NCI-H1092 treated with DMSO at 0.1 percent for 48 hours (cell line): Measurements from ENCODE around the gene ATP5F1D.

Source experiments
- DNase-seq: peaks from one replicate; lab custom pipeline; 2025; lab: John Stamatoyannopoulos, UW

ATP5F1D gene

DNA sequence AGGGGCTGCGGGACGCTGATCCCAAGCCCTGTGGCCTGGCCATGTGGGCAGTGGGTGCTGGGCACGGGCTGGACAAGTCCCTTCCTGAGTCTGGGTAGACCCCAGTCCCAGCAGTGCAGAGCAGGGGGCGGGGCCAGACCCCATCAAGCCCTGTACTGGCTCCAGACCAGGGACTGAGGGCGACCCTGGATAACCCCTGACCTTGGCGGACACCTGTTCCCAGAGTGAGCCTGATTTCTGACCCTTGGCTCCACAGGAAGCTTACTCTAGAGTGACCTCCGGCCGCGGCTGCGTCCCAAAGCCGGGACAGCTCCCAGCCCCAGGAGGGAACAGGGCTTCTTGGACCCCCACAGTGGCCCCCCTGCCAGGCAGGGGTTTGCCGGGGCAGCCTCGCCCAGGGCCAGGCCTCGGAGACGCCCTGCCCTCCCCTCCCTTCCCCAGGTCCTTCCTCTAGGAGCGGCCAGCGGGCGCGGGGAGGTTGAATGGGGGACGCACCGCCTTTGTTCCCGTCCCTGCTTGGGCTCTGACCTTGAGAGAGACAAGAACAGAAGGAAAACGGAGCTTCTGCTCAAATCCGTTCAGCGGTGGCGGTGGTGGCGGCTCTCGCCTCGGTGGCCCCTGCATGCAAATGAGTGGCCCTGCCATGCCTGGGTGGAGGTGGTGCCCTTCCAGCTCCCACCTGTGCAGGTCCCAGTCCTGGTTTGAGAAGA is 41.8 kb downstream of the ATP5F1D start:
- DNase-seq: no peak

- DNase-seq: no peak
Measured at GRCh38 chr19:1283917-1284292, 42.4 kb downstream of the ATP5F1D start.

DNA sequence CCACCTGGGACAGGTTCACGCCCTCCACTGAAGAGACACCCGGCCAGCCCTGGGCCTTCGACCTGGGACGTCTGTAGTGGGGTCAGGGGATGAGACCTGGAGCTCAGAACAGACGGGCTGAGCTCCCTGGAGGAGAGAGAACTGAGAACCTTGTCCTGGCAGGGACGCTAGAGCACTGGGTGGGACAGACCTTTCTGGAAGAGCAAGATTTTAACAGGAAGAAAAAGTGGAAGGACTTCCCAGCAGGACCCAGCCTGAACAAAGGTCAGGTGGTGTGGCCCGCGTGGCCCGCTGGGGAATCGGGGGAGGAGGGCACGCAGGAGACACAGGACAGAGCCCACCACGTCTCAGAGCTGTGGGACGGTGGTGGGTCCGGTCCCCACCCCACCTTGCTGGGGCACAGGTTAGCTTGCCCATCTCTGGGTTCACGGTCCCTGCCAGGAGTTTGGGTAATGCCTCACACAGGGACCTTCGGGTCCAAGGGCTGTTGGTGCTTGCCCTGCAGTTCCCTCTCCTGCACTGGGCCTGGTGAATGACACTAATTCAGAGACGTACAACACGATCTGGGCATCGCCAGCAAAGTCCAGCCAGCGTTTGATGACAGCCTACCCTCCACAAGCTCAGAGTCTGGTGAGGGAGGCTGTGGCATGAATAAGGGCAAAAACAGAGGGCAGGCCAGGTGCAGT is 42.9 kb downstream of the ATP5F1D start:
- no peak for DNase-seq

DNA sequence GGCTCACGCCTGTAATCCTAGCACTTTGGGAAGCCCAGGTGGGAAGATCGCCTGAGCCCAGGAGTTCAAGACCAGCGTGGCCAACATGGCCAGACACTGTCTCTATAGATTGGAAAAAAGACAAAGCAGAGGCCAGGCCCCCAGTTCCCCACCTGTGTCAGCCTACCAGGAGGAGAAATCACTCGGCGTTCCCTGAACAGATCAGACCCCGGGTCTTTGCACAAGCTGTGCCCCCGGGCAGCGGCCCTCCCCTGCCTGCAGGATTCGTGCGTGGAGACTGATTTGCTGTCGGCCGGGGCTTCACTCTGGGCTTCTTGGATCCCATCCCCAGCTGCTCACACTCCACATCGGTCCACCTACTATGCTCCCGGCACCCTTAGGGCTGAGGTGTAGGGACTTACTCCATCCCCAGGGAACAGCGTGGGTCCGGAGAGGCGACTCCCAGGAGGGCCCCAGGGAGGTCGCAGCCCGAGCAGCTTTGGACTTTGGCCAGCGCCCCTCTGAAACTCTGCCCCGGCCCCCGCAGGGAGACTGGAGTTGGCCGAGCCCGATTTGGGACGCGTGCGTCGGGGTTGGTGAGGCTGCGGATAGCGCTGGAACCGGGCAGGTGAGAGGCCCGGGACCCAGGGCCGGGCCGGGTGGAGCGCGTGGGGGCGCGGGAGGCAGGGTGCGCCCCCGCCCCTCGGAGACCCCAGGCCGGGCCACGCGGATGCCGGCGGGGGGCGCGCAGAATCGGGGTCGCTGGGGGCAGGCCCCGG is 43.6 kb downstream of the ATP5F1D start:
- DNase-seq: no peak

DNA sequence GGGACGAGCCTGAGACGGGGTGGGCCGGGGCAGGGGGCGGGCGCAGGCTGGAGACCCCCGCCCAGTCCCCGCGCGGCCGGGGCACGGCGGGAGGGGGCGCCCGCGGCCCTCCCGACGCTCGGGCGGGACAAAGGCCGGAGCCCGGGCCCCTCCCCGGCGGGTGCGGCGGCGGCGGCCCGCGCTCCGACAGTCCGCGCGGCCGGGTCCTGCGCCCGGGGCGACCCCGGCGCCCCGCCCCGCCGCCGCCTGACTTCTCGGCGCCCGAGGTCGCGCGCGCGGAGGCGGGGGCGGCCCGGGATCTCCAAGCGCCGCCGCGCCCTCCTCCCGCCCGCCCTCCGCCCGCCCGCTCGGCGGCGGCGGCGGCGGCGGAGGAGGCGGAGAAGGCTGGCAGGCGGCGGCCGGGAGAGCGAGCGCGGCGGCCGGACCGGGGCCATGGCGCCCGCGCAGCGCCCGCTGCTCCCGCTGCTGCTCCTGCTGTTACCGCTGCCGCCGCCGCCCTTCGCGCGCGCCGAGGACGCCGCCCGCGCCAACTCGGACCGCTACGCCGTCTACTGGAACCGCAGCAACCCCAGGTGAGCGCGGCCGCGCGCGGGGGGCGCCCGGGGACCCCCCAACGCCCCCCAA is 44.3 kb downstream of the ATP5F1D start, which contains the start of gene EFNA2:
EFNA2 (plus strand) TSS at position 137 of the 624 bp plus-strand sequence; CDS start at position 433, 296 bp downstream.
- DNase-seq: no peak

GRCh38 chr19:1286487-1287353 is 45.2 kb downstream of the ATP5F1D start:
- no peak for DNase-seq

DNA sequence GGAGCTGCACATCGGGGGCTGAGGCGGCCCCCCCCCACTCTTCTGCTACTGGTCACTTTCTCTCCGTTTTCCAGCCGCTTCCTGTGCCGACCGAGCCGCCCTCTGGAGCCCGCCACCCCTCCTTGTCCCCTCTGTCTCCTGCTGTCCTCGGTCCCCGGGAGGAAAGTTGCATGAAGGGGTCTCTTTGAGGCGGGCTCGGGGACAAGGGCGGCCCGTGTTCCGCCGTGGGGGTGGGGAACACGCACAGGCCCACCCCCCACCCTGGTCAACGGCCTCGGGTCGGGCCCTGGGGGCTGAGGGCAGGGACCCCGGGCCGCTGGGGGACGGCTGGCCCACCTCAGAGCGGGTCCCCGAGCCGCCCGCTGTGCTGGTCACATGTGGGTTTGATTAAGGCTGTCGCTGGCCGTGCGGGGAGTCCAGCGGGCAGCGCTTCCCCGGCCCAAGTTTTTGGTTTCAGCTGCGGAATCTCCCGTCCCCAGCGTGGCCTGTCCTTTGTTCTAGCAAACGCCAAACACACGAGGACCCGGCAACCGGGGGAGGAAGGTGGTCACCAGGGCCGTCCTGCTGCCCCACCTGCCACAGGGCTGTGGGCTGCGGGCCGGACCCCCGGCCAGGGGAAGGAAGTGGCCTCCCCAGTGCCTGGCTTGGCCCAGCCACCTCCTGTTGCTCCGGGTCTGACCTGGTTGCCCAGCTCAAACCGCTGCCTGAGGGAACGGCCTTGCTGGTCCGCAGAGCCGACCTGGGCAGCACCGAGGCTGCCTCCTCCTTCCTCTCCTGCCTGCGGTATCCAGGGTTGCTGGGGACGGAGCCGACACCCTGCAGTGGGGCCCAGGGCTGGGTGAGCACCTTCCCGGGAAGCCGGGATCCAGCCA is 46.0 kb downstream of the ATP5F1D start:
- DNase-seq: no peak

GRCh38 chr19:1288226-1288612 is 46.7 kb downstream of the ATP5F1D start:
- DNase-seq: no peak

DNA sequence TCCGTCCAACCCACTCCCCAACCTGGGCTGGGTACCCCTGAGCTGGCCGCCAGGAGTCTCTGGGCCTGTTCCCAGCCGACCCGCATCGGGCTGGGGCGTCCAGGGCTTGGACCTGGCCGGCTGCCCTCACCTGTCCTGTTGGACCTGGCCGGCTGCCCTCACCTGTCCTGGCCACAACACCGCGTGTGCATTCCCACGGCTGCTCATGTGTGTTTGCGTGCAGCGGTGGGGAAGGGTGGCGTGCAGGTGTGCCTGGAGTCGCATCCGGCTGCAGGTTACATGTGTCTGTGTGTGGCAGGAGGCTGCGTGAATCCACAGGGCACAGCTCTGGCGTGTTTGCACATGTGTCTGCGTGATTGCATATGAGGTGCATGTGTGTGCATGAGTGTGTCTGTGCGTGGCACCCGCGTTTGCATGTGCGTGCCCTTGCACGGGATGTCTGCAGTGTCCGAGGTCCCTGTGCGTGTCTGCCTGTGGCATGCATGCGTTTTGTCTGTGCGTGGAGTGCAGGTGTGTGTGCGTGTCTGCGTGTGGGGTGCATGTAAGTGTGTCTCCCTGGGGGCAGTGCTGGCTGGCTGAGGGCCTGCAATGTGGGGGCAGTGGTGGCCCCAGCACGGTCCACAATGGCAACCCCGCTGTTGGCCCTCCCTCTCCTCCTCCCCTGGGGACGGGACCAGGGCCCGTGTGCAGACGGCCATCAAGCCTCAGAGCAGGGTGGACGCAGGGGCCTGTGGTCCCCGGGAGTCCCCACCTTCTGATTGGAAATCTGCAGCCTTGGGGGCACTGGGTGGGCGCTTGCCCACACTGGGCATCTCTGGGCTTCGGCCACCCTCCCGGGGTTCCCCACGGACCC is 47.5 kb downstream of the ATP5F1D start:
- no peak for DNase-seq

- no peak for DNase-seq
Measured at GRCh38 chr19:1289686-1290025, 48.1 kb downstream of the ATP5F1D start.

DNA sequence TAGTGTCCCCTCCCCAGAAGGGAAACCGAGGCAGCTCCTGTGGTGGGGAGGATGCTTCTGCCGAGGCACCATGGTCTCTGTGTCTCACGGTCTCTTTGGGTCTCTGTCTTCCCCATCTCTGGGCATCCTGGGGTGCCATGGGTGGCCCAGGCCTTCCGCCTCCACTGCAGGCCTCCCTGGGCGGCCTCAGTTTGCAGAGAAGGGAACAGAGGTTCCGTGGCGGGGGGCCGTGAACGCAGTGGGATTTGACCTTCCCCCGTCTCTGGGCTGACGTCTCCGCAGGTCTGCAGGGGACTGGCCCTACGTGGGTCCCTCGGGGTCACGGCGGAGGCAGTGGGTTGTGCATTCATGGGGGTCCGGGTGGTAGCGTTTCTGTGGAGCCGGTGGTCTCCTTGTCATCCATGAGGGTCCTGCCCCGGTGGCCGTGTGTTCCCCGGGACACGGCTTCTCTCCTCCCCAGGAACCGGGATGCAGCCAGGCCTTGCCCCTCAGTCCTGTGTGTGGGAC is 48.7 kb downstream of the ATP5F1D start:
- no peak for DNase-seq

- DNase-seq: no peak
Measured at GRCh38 chr19:1290703-1291651, 49.4 kb downstream of the ATP5F1D start.

- DNase-seq: no peak
Measured at GRCh38 chr19:1291761-1292418, 50.3 kb downstream of the ATP5F1D start.

DNA sequence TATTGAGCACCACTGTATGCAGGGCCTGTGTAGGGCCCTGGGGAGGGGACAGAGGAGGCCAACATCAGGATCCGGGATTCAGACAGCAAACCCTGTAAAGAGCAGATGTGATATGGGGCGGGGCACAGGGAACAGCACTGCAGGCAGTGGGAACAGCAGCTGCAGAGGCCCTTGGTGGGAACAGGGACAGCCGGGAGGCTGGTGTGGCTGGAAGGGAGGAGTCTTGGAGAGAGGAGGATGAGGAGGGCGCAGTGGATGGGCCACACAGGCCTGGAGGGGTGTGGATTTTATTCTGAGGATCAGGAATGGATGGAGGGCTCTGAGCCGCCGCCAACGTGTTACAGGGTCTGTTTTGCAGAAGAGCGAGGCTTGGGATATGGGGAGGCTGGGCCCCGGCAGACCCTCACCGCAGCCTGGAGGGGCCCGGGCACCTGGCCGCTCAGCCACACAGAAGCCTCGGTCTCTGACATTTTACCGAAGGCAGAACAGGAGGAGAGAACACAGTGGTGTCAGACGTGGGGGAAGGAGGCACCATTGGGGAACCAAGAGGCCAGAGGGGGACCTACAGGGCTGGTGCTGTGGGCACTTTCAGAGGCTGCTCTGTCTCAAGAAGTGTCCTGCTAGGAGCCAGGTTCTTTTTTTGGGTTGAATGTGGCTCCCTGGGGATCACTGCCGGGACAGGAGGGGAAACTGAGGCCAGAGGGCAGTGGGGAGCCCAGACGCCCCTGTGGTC is 51.0 kb downstream of the ATP5F1D start:
- DNase-seq: no peak

GRCh38 chr19:1293782-1294604 is 52.4 kb downstream of the ATP5F1D start:
- DNase-seq: no peak
